Heart left ventricle (tissue), 13 donors: ENCODE data around the gene RCHY1.

Experiments used
- CTCF ChIP-seq, 12 donors: fragments of 200-600 bp; sonication (generic) in 4 of 12; IDR thresholded peaks; one replicate each; pipeline versions ENCODE4 v1.5.0 to v1.8.0; 2018 to 2022; ENCODE audit warnings: antibody characterized with exemption in 12 of 12, mild to moderate bottlenecking in 5 of 12
- POLR2A ChIP-seq, 2 donors: fragments of 450-650 bp; IDR thresholded peaks; one replicate each; pipeline ENCODE4 v1.6.1; 2017; ENCODE audit warnings: antibody characterized with exemption in 2 of 2, mild to moderate bottlenecking in 2 of 2, moderate library complexity in 2 of 2
- donor health status: ischemic (EF 13 %, LVEDD 7.1; RV severe dilation, severe dysfunction).
- donor health status: DM: no; HTN: yes; CAD: no.
- donor health status: DM: no; HTN: no; CAD: no.
- donor health status: ischemic (EF 25% LVEDD 6.9; RV normal size, moderate dysfunction).
- donor health status: ischemic (EF 25% LVEDD 5.7; RV mildly dilated, moderate dysfunction).
- donor health status: ischemic (EF 35%, LVEDD 5.7; RV mildly dilated, moderate dysfunction).
- donor health status: nonischemic (EF 11% LVEDD 7.7; RV severe dilation, severe dysfunction).
- donor health status: DM: yes; HTN: yes; CAD: no.
- donor health status: PGD.
- donor health status: ischemic (EF 29% LVEDD 5.4; RV normal size, mild dysfunction).
- donor health status: nonischemic (EF 23%, LVEDD 6.1; RV moderate dilation, normal function).

- TF ChIP-seq POLR2A (IDR thresholded peaks at IDR 0.05) (no peak), CTCF (IDR thresholded peaks at IDR 0.05) (no peak)
Observed at GRCh38 chr4:75557696-75558095, 43.5 kb upstream of the RCHY1 start.
